Adrenal gland (tissue), 12 donors: ENCODE measurements around the gene SAMM50. TPM values are rescaled to one million over a fixed set of nuclear protein-coding genes. Genes with fewer than 3 reads are reported as not detected.

Experiments
- DNase-seq, 7 donors: peaks; one replicate each; pipeline ENCODE4 v3.0.0-alpha.2; 2019 to 2020
- H3K27ac ChIP-seq, 5 donors: fragments of 200-600 bp; sonication (generic) in 4 of 5; 1 replicate in 3 of 5; 2 replicates in 2 of 5; pipeline versions ENCODE4 v1.5.1 to v1.8.0; 2016 to 2020; ENCODE audit warnings: mild to moderate bottlenecking in 1 of 5
- H3K27me3 ChIP-seq: fragments of 200-600 bp; 2 replicates; pipeline ENCODE4 v1.8.0; 2021
- H3K36me3 ChIP-seq, 2 donors: fragments of 200-600 bp; replicated peaks in 1 of 2; 1 replicate in 1 of 2; 2 replicates in 1 of 2; pipeline versions ENCODE4 v1.5.1 to v1.8.0; 2018 to 2022
- H3K4me1 ChIP-seq, 2 donors: fragments of 200-600 bp; replicated peaks in 1 of 2; 1 replicate in 1 of 2; 2 replicates in 1 of 2; pipeline versions ENCODE4 v1.5.1 to v1.8.0; 2018 to 2021
- H3K4me3 ChIP-seq, 4 donors: fragments of 200-600 bp; sonication (generic) in 3 of 4; one replicate each; pipeline ENCODE4 v1.5.1; 2016 to 2018
- H3K9me3 ChIP-seq, 3 donors: fragments of 200-600 bp; sonication (generic) in 1 of 3; replicated peaks in 1 of 3; 1 replicate in 2 of 3; 2 replicates in 1 of 3; pipeline versions ENCODE4 v1.5.1 to v1.8.0; 2016 to 2021
- CTCF ChIP-seq, 6 experiments: fragments of 450-650 bp in 4 of 6; fragments of 200-600 bp in 2 of 6; sonication (generic) in 1 of 6; IDR thresholded peaks; 1 replicate in 5 of 6; 2 replicates in 1 of 6; pipeline versions ENCODE4 v1.5.1 to v1.8.0; 2016 to 2021; ENCODE audit warnings: antibody characterized with exemption in 6 of 6, mild to moderate bottlenecking in 2 of 6, moderate library complexity in 1 of 6
- POLR2A ChIP-seq, 2 donors: fragments of 450-650 bp; IDR thresholded peaks; one replicate each; pipeline ENCODE4 v1.6.1; 2017; ENCODE audit warnings: antibody characterized with exemption in 2 of 2, mild to moderate bottlenecking in 2 of 2, moderate library complexity in 1 of 2
- WGBS, 4 donors: extraction: QIAGEN DNeasy Blood & Tissue Kit in 2 of 4; methylation state at CpG; one replicate each; pipeline versions ENCODE4 v1.1.5 to v1.1.7; 2013 to 2017; 5-methylcytosine and 5-hydroxymethylcytosine counted together
- intact Hi-C, 2 donors: fragments of 100-400 bp; cut with DNase I; formaldehyde crosslinking; loops; one replicate each; pipeline versions ENCODE4 v1.14.1 to v1.15.0; 2022 to 2023
- polyA plus RNA-seq, 3 donors: library from polyadenylated mRNA; stranded (reverse); fragments of 200-250 nt in 2 of 3; fragments of 350-450 nt in 1 of 3; fragmentation: Illumina TruSeq in 1 of 3; extraction: RNeasy Lipid Tissue Mini Kit (QIAGEN cat#74804) in 1 of 3; gene quantifications; one replicate each; pipeline ENCODE4 v1.2.3, GENCODE V29; 2013 to 2014
- total RNA-seq, 9 donors: library from RNA; depleted of rRNA in 4 of 9; stranded (reverse); fragments of >200 nt in 4 of 9; fragments of 120-200 nt in 1 of 9; fragmentation: NEBNext Ultra II Directional in 1 of 9; extraction: Animal tissue kit (Norgen Biotek cat#: 25700) in 1 of 9; gene quantifications; one replicate each; pipeline versions ENCODE4 v1.1.0 to v1.2.4, GENCODE V29; 2013 to 2023
- donor health status: healthy with polysubstance abuse.
- donor health status: Bipolar disorder and iron deficiency.
- donor health status: DM: yes; HTN: yes; CAD: no.
- donor health status: DM: no; HTN: no; CAD: no.
- donor health status: DM: no; HTN: no; CAD: no.
- donor health status: DM: yes; HTN: yes; CAD: no.

The SAMM50 gene
- total and polyA plus RNA-seq, 12 donors, result 15.8 to 91.5 (median 57.2) TPM

DNA sequence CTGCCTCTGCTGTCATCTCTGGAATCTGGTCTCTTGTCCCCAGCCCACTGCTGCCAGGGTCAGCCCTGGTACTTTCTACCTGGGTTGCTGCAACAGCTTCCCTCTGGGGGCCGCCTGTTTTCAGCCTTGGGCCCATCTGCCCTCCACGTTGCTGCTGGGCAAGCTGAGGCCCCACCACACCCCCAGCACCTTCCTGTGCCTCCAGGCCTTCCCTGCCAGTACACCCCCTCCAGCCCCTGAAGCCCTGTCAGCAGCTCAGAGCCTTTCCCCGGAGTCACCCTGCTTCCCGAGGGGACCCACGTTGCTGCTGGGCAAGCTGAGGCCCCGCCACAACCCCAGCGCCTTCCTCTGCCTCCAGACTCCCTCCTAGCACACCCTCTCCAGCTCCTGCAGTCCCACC is 3.3 kb upstream of the SAMM50 start:
- TF ChIP-seq CTCF (IDR thresholded peaks at IDR 0.05), result no peak
- no peak for TF ChIP-seq POLR2A (IDR thresholded peaks at IDR 0.05)
- Histone ChIP-seq H3K36me3 (no peaks in the 10 kb centered on the region), H3K27ac (no peak overlapping the region), H3K9me3 (no peaks in the 10 kb centered on the region), H3K4me3 (no peak overlapping the region), H3K4me1 (peaks cover 17 to 20% of the 10 kb centered on the region in 2 donors), H3K27me3 (no peaks in the 10 kb centered on the region)
- WGBS, 4 donors, result 53 to 57% (median 55%) methylated on average over 3 to 7 of the region's 7 CpGs
- intact Hi-C loops, result no loop called here
- no peak for DNase-seq

- Histone ChIP-seq H3K27ac (no peak overlapping the region), H3K27me3 (no peaks in the 10 kb centered on the region), H3K36me3 (no peaks in the 10 kb centered on the region), H3K9me3 (no peaks in the 10 kb centered on the region), H3K4me1 (peaks cover 23 to 33% of the 10 kb centered on the region in 2 donors), H3K4me3 (peak overlapping the region in 2 of 4 donors; percentile 62 to 95)
- 46 to 51% (median 47%) methylated on average over 7 of the region's 7 CpGs for WGBS, 4 donors
- intact Hi-C loops, result no loop called here
- DNase-seq, result no peak
- TF ChIP-seq POLR2A (IDR thresholded peaks at IDR 0.05) (no peak), CTCF (IDR thresholded peaks at IDR 0.05) (no peak)
Measured at GRCh38 chr22:43953988-43954785, 1.1 kb upstream of the SAMM50 start.

DNA sequence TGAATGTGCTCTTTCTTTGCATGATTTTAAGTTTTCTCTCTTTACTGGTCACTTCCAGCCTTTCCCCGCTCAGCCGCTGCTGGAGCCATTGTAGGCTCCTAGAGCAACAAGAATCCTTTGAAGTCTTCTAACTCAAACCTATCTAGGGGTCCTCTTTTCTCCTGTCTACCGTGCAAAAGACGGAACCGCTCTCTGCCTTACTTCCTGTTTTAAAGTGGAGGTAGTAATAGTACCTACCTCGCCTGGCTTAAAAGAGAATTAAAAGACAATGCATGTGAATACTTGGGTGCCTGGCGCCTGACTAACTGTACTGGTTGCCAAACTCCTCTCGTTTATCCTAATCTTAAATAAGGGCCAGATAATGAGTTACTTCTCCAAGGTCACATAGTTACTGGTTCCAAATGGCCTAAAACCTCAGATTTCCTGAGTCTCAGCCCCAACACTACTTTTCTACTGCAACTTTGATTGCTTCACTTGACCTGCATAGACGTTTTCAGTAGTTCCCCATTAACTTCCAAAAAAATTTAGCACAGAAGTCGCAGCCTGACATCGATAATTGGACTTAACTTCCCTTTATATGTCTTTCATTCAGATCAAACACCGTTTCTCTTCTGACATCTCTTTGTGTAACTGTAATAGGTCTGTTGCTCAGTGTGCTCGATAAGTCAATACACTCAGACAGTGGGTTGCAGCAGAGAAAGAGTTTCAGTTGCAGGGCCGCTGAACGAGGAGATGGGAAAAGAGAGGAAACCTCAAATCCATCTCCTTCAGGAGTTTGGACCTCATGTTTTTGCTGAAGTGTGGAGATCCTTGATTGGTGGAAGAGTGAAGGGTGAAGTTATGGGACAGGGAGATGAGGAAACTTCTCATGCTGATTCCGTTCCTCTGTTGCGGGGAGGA is 891 bp downstream of the SAMM50 start:
- Histone ChIP-seq H3K4me3 (peak overlapping the region; percentile 11 to 95 (median 53)), H3K9me3 (no peaks in the 10 kb centered on the region), H3K27me3 (no peaks in the 10 kb centered on the region), H3K4me1 (peaks cover 23 to 33% of the 10 kb centered on the region in 2 donors), H3K27ac (peak overlapping the region in 4 of 5 donors; percentile 78 to 96 (median 84)), H3K36me3 (no peaks in the 10 kb centered on the region)
- 36 to 38% (median 37%) methylated on average over 17 of the region's 17 CpGs for WGBS, 4 donors
- DNase-seq, result peak in 2 of 7 donors; percentile 20 to 22
- intact Hi-C loops, result no loop called here
- no peak for TF ChIP-seq CTCF (IDR thresholded peaks at IDR 0.05)
- TF ChIP-seq POLR2A (IDR thresholded peaks at IDR 0.05), result no peak

DNA sequence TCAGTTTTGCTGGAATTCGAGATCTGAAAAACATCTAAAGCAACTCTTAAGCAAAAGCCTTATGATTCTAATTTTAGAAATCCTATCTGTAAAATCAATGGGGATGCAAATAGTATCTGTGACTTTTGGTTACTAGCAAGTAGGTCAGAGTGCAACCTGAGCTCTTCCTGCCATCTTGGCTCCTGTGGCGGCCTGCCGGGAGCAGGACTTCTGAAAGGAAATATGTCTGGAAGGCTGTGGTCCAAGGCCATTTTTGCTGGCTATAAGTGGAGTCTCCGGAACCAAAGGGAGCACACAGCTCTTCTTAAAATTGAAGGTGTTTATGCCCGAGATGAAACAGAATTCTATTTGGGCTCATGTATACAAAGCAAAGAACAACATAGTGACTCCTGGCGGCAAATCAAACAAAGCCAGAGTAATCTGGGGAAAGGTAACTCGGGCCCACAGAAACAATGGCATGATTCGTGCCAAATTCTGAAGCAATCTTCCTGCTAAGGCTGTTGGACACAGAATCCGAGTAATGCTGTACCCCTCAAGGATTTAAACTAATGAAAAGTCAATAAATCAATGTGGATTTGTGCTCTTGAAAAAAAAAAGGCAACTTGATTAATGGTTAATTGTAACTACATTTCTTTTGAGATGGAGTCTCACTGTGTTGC is 1.7 kb downstream of the SAMM50 start:
- TF ChIP-seq CTCF (IDR thresholded peaks at IDR 0.05) (no peak), POLR2A (IDR thresholded peaks at IDR 0.05) (no peak)
- no peaks in the 10 kb centered on the region for H3K9me3 ChIP-seq
- DNase-seq, result peak in 1 of 7 donors; percentile 12
- H3K27ac ChIP-seq, result peak overlapping the region in 2 of 5 donors; percentile 89 to 96
- peaks cover 23 to 33% of the 10 kb centered on the region in 2 donors for H3K4me1 ChIP-seq
- no peaks in the 10 kb centered on the region for H3K27me3 ChIP-seq
- WGBS, 4 donors, result 51 to 61% (median 56%) methylated on average over 9 of the region's 9 CpGs
- H3K36me3 ChIP-seq, result no peaks in the 10 kb centered on the region
- intact Hi-C loops, result no loop called here
- peak overlapping the region in 1 of 4 donors; percentile 95 for H3K4me3 ChIP-seq
